Natural killer cell (primary cell): ENCODE measurements around the gene ATAD1. TPM values are rescaled to one million over a fixed set of nuclear protein-coding genes. Genes with fewer than 3 reads are reported as not detected.
"Not testable (repeated sequence)": the region's sequence is repeated elsewhere in the genome, so short reads cannot be mapped to it uniquely, and the experiment has no call there.

ENCODE experiments used
- ATAC-seq, 3 donors: fragments of 150-1000 bp in 2 of 3; fragments of 200-7000 bp in 1 of 3; cut with Tn5 transposase; 1 replicate in 1 of 3; 2 replicates in 2 of 3; pipeline ENCODE4 v1.10.0; 2021; ENCODE audit warnings: mild to moderate bottlenecking in 2 of 3, moderate library complexity in 2 of 3
- DNase-seq, 2 donors: peaks; one replicate each; pipeline versions ENCODE4 v3.0.0 to v3.0.0-alpha.2; 2013 to 2021; ENCODE audit warnings: mixed read lengths in 1 of 2
- H3K27ac ChIP-seq: one replicate; pipeline ENCODE4 v1.5.1; 2013; ENCODE audit warnings: mild to moderate bottlenecking, low read length
- H3K27me3 ChIP-seq: one replicate; pipeline ENCODE4 v1.6.1; 2013; ENCODE audit warnings: low read length; ENCODE audit not compliant: control insufficient read depth, insufficient read depth
- H3K36me3 ChIP-seq: one replicate; pipeline ENCODE4 v1.6.1; 2013; ENCODE audit warnings: low read length; ENCODE audit not compliant: control insufficient read depth, insufficient read depth
- H3K4me1 ChIP-seq: one replicate; pipeline ENCODE4 v1.6.1; 2013; ENCODE audit warnings: low read length; ENCODE audit not compliant: control insufficient read depth, insufficient read depth
- H3K4me3 ChIP-seq: one replicate; pipeline ENCODE4 v1.5.1; 2013; ENCODE audit warnings: low read length
- H3K9me3 ChIP-seq: one replicate; pipeline ENCODE4 v1.6.1; 2013; ENCODE audit warnings: low read length; ENCODE audit not compliant: control insufficient read depth, insufficient read depth
- H3K27ac Mint-ChIP-seq, 2 donors: one replicate each; pipeline ENCODE4 v1.8.0; 2022; ENCODE audit warnings: mild to moderate bottlenecking in 2 of 2, mixed read lengths in 2 of 2, moderate library complexity in 1 of 2
- H3K27me3 Mint-ChIP-seq, 2 donors: one replicate each; pipeline ENCODE4 v1.8.0; 2022; ENCODE audit warnings: low read depth in 2 of 2, mixed read lengths in 2 of 2
- H3K36me3 Mint-ChIP-seq: one replicate; pipeline ENCODE4 v1.8.0; 2022; ENCODE audit warnings: mixed read lengths
- H3K4me1 Mint-ChIP-seq, 2 donors: one replicate each; pipeline ENCODE4 v1.8.0; 2022; ENCODE audit warnings: mixed read lengths in 2 of 2
- H3K4me3 Mint-ChIP-seq: one replicate; pipeline ENCODE4 v1.8.0; 2022; ENCODE audit warnings: mild to moderate bottlenecking, moderate library complexity, mixed read lengths
- H3K9me3 Mint-ChIP-seq, 2 donors: one replicate each; pipeline ENCODE4 v1.8.0; 2022; ENCODE audit warnings: mixed read lengths in 2 of 2
- WGBS: methylation state at CpG from one replicate; pipeline ENCODE4 v1.1.7; 2013; ENCODE audit warnings: missing lambda C conversion rate; ENCODE audit not compliant: insufficient coverage; 5-methylcytosine and 5-hydroxymethylcytosine counted together
- intact Hi-C: fragments of 100-400 bp; cut with micrococcal nuclease; formaldehyde crosslinking; loops from one replicate; pipeline ENCODE4 v1.14.2; 2022
- total RNA-seq, 4 donors: library from RNA; stranded (reverse); fragments of 120-200 nt in 1 of 4; gene quantifications; one replicate each; pipeline versions ENCODE4 v1.2.3 to v1.2.4, GENCODE V29; 2013 to 2022
- TF ChIP-seq, protein P1 (sequence below): fragments of 200-600 bp; IDR thresholded peaks from one replicate; pipeline ENCODE4 v1.8.0; 2022; ENCODE audit warnings: antibody characterized with exemption

Gene ATAD1
- total RNA-seq, 3 donors from 2014 or later (not counting 1 experiment from before 2014, with no cell fraction given): 37.5 to 55.2 (median 43.0) TPM

DNA sequence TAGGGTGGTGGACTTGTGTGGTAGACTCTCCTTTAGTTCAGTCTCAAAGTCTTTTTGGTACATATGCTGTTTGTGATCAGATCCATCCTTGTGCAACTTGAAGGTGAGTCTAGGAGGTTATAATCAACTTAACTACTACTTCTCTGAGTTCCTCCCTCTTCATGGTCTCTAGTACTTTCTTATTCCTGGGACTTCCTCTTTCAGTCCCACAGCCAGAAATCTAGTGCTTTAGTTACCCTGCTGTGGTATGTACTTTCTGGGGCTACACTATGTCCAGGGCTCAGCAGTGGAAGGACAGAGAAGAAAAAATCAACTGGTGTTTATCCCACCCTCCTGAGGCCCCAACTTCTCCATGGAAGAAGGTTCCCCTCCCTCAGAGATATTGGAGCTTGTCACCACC is 19.4 kb upstream of the ATAD1 start:
- ATAC-seq (no peak), DNase-seq (no peak)
- Mint-ChIP-seq H3K9me3 (no peaks in the 10 kb centered on the region), H3K4me3 (no peak overlapping the region), H3K4me1 (no peaks in the 10 kb centered on the region), H3K36me3 (no peaks in the 10 kb centered on the region), H3K27me3 (peaks cover 3 to 21% of the 10 kb centered on the region in 2 donors), H3K27ac (no peak overlapping the region)
- intact Hi-C loops: no loop called here
- Histone ChIP-seq H3K9me3 (no peaks in the 10 kb centered on the region), H3K27me3 (no peaks in the 10 kb centered on the region), H3K4me3 (no peak overlapping the region), H3K36me3 (no peaks in the 10 kb centered on the region), H3K27ac (no peak overlapping the region), H3K4me1 (no peaks in the 10 kb centered on the region)
- TF ChIP-seq, protein P1, sequence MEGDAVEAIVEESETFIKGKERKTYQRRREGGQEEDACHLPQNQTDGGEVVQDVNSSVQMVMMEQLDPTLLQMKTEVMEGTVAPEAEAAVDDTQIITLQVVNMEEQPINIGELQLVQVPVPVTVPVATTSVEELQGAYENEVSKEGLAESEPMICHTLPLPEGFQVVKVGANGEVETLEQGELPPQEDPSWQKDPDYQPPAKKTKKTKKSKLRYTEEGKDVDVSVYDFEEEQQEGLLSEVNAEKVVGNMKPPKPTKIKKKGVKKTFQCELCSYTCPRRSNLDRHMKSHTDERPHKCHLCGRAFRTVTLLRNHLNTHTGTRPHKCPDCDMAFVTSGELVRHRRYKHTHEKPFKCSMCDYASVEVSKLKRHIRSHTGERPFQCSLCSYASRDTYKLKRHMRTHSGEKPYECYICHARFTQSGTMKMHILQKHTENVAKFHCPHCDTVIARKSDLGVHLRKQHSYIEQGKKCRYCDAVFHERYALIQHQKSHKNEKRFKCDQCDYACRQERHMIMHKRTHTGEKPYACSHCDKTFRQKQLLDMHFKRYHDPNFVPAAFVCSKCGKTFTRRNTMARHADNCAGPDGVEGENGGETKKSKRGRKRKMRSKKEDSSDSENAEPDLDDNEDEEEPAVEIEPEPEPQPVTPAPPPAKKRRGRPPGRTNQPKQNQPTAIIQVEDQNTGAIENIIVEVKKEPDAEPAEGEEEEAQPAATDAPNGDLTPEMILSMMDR: no peak

- H3K27me3 Mint-ChIP-seq: peaks cover 3 to 21% of the 10 kb centered on the region in 2 donors
- no peak overlapping the region for H3K27ac Mint-ChIP-seq
- Histone ChIP-seq H3K27ac (no peak overlapping the region), H3K36me3 (no peaks in the 10 kb centered on the region), H3K27me3 (no peaks in the 10 kb centered on the region), H3K4me3 (no peak overlapping the region), H3K9me3 (no peaks in the 10 kb centered on the region), H3K4me1 (no peaks in the 10 kb centered on the region)
- no peaks in the 10 kb centered on the region for H3K9me3 Mint-ChIP-seq
- no peak for ATAC-seq
- DNase-seq: no peak
- H3K36me3 Mint-ChIP-seq: no peaks in the 10 kb centered on the region
- WGBS: 98% methylated on average over 4 of the region's 4 CpGs
- intact Hi-C loops: no loop called here
- H3K4me3 Mint-ChIP-seq: no peak overlapping the region
- peaks cover 4% of the 10 kb centered on the region in 2 donors for H3K4me1 Mint-ChIP-seq
- TF ChIP-seq, protein P1: no peak
Observed at GRCh38 chr10:87836098-87836497, 18.1 kb upstream of the ATAD1 start.

- H3K4me3 Mint-ChIP-seq: peak overlapping the region; percentile 25
Observed at GRCh38 chr10:87829986-87830729, 12.1 kb upstream of the ATAD1 start.

GRCh38 chr10:87829051-87829450 is 11.0 kb upstream of the ATAD1 start:
- intact Hi-C loops, H3K36me3 ChIP-seq, H3K27me3 Mint-ChIP-seq, DNase-seq, H3K27ac Mint-ChIP-seq, H3K9me3 Mint-ChIP-seq, H3K27me3 ChIP-seq, ATAC-seq, H3K36me3 Mint-ChIP-seq, H3K4me1 ChIP-seq, H3K9me3 ChIP-seq, H3K27ac ChIP-seq, H3K4me3 ChIP-seq: not testable (repeated sequence)
- 98% methylated on average over 4 of the region's 4 CpGs for WGBS
- peaks cover 27 to 34% of the 10 kb centered on the region in 2 donors for H3K4me1 Mint-ChIP-seq
- peak overlapping the region; percentile 47 for H3K4me3 Mint-ChIP-seq

More at GRCh38 chr10:87829986-87830729, 12.1 kb upstream of the ATAD1 start:
- TF ChIP-seq, protein P1: no peak
- Histone ChIP-seq H3K36me3 (no peaks in the 10 kb centered on the region), H3K27me3 (no peaks in the 10 kb centered on the region), H3K9me3 (no peaks in the 10 kb centered on the region), H3K4me3 (no peak overlapping the region), H3K27ac (no peak overlapping the region), H3K4me1 (no peaks in the 10 kb centered on the region)
- Mint-ChIP-seq H3K27ac (peak overlapping the region; percentile 73 to 79), H3K36me3 (no peaks in the 10 kb centered on the region), H3K27me3 (peaks cover 0 to 7% of the 10 kb centered on the region in 2 donors), H3K4me1 (peaks cover 27 to 34% of the 10 kb centered on the region in 2 donors), H3K9me3 (no peaks in the 10 kb centered on the region)
- ATAC-seq (peak; percentile 79 to 95 (median 83)), DNase-seq (no peak)
- intact Hi-C loops: no loop called here
